Activated naive CD8-positive, alpha-beta T cell treated with anti-CD3 and anti-CD28 coated beads, Interleukin-2, amount 50 U/mL, for 16 hours (primary cell): ENCODE results near the gene ELK1.
"Not testable (repeated sequence)": the region's sequence is repeated elsewhere in the genome, so short reads cannot be mapped to it uniquely, and the experiment has no call there.

ENCODE experiments used
- DNase-seq: peaks from one replicate; pipeline ENCODE4 v3.0.0-alpha.2; 2020; ENCODE audit warnings: low read depth, low spot score

Gene ELK1

GRCh38 chrX:47611926-47612325, 38.4 kb downstream of the ELK1 start:
- no peak for DNase-seq

- DNase-seq, result no peak
These were observed 38.9 kb downstream of the ELK1 start for GRCh38 chrX:47611489-47611888.

- DNase-seq, result no peak
These were observed 39.9 kb downstream of the ELK1 start for GRCh38 chrX:47610511-47610910.

- no peak for DNase-seq
These were observed 42.1 kb downstream of the ELK1 start for GRCh38 chrX:47608130-47608810.

- no peak for DNase-seq
These were observed 43.3 kb downstream of the ELK1 start for GRCh38 chrX:47607091-47607490.

- no peak for DNase-seq
These were observed 45.3 kb downstream of the ELK1 start for GRCh38 chrX:47605024-47605423.

- DNase-seq, result not testable (repeated sequence)
These were observed 47.2 kb downstream of the ELK1 start for GRCh38 chrX:47603125-47603524.

- DNase-seq, result no peak
These were observed 53.1 kb downstream of the ELK1 start for GRCh38 chrX:47597222-47597621.

- DNase-seq, result no peak
These were observed 54.1 kb downstream of the ELK1 start for GRCh38 chrX:47596256-47596655.

- DNase-seq, result no peak
These were observed 54.6 kb downstream of the ELK1 start for GRCh38 chrX:47595716-47596251.

GRCh38 chrX:47593522-47593921, 56.8 kb downstream of the ELK1 start:
- no peak for DNase-seq

GRCh38 chrX:47590984-47591383, 59.4 kb downstream of the ELK1 start:
- DNase-seq, result no peak

- DNase-seq, result no peak
These were observed 62.2 kb downstream of the ELK1 start for GRCh38 chrX:47587906-47588735.

- no peak for DNase-seq
These were observed 63.1 kb downstream of the ELK1 start for GRCh38 chrX:47587091-47587891.

GRCh38 chrX:47586043-47586787, 64.1 kb downstream of the ELK1 start:
- no peak for DNase-seq
